ENCODE measurements around the gene JARID2.

The JARID2 gene

GRCh38 chr6:15316754-15317153 is 70.9 kb downstream of the JARID2 start:
- Histone ChIP-seq H3K4me1 (ENCODE audit: control insufficient read depth, insufficient read depth, low read length) (peaks cover 34% of the 10 kb centered on the region), H3K27ac (ENCODE audit: extremely low read depth, low read depth, low read length) (no peak overlapping the region), H3K36me3 (ENCODE audit: control insufficient read depth in 2 of 2, insufficient read depth in 1 of 2, low read length in 2 of 2) (no peaks in the 10 kb centered on the region), H3K4me3 (ENCODE audit: low read depth, low read length) (no peak overlapping the region), H3K9me3 (ENCODE audit: control insufficient read depth, insufficient read depth, low read depth, low read length) (no peaks in the 10 kb centered on the region)
- TF ChIP-seq ZNF843 (tag by site-specific recombination; IDR thresholded peaks at IDR 0.05) (no peak), ZNF791 (tag by site-specific recombination; IDR thresholded peaks at IDR 0.05) (no peak), ZNF19 (tag by site-specific recombination; IDR thresholded peaks at IDR 0.05; ENCODE audit: low read depth) (no peak), ZNF580 (tag by site-specific recombination; IDR thresholded peaks at IDR 0.05) (no peak), ZNF362 (tag by site-specific recombination; IDR thresholded peaks at IDR 0.05) (no peak), GLIS1 (tag by site-specific recombination; IDR thresholded peaks at IDR 0.05) (no peak), GFI1B (tag by site-specific recombination; IDR thresholded peaks at IDR 0.05) (no peak)
- ChIA-PET CTCF (interaction anchor here (0.7 to 1.0 kb wide), 2 partner anchors 61 to 1172 kb away, joined by 3 to 4 read pairs; no protein-coding TSS in a partner anchor), POLR2A (interaction anchor here (1.2 kb wide), 1 partner anchor 12 kb away, joined by 3 read pairs; no protein-coding TSS in a partner anchor)

- TF ChIP-seq ZFP37 (tag by site-specific recombination; IDR thresholded peaks at IDR 0.05) (no peak), ZNF514 (tag by site-specific recombination; IDR thresholded peaks at IDR 0.05) (no peak), ZBTB21 (tag by site-specific recombination; IDR thresholded peaks at IDR 0.05) (no peak), ZNF140 (tag by site-specific recombination; IDR thresholded peaks at IDR 0.05) (no peak), ZSCAN16 (tag by site-specific recombination; IDR thresholded peaks at IDR 0.05) (no peak), MYNN (tag by site-specific recombination; IDR thresholded peaks at IDR 0.05; ENCODE audit: borderline replicate concordance) (no peak), ZNF677 (tag by site-specific recombination; IDR thresholded peaks at IDR 0.05) (no peak), ZNF518A (tag by site-specific recombination; conservative IDR thresholded peaks at IDR 0.05; ENCODE audit: low read depth) (no peak), ZNF76 (tag by site-specific recombination; IDR thresholded peaks at IDR 0.05; ENCODE audit: borderline replicate concordance, low read depth) (no peak), ZNF394 (tag by site-specific recombination; IDR thresholded peaks at IDR 0.05; ENCODE audit: borderline replicate concordance) (no peak), ZNF555 (tag by site-specific recombination; conservative IDR thresholded peaks at IDR 0.05) (no peak), ZNF157 (tag by site-specific recombination; IDR thresholded peaks at IDR 0.05) (no peak), ZNF692 (tag by site-specific recombination; IDR thresholded peaks at IDR 0.05) (no peak), SALL2 (tag by site-specific recombination; IDR thresholded peaks at IDR 0.05; ENCODE audit: borderline replicate concordance) (no peak)
- POLR2A ChIA-PET: interaction anchor here (1.2 kb wide), 1 partner anchor 13 kb away, joined by 3 read pairs; no protein-coding TSS in a partner anchor
Observed at GRCh38 chr6:15317251-15317650, 71.4 kb downstream of the JARID2 start.

More at GRCh38 chr6:15317251-15317650, 71.4 kb downstream of the JARID2 start:
- Histone ChIP-seq H3K27ac (ENCODE audit: extremely low read depth, low read depth, low read length) (no peak overlapping the region), H3K4me1 (ENCODE audit: control insufficient read depth, insufficient read depth, low read length) (peaks cover 34% of the 10 kb centered on the region), H3K4me3 (ENCODE audit: low read depth, low read length) (no peak overlapping the region), H3K36me3 (ENCODE audit: control insufficient read depth in 2 of 2, insufficient read depth in 1 of 2, low read length in 2 of 2) (no peaks in the 10 kb centered on the region), H3K9me3 (ENCODE audit: control insufficient read depth, insufficient read depth, low read depth, low read length) (no peaks in the 10 kb centered on the region)
- CTCF ChIA-PET: interaction anchor here (0.7 to 1.0 kb wide), 2 partner anchors 61 to 1172 kb away, joined by 3 to 4 read pairs; no protein-coding TSS in a partner anchor
